ENCODE data around the gene VSIG10. TPM values are rescaled to one million over a fixed set of nuclear protein-coding genes. Genes with fewer than 3 reads are reported as not detected.

VSIG10 gene
- total RNA-seq, 1 donor from 2014 or later: 2.4 TPM

- no peak overlapping the region for H3K4me3 Mint-ChIP-seq
- H3K9me3 Mint-ChIP-seq: no peaks in the 10 kb centered on the region
- H3K27me3 Mint-ChIP-seq: no peaks in the 10 kb centered on the region
- DNase-seq (no peak), ATAC-seq (ENCODE audit: low read depth) (no peak)
- H3K36me3 Mint-ChIP-seq (ENCODE audit: low read depth): no peaks in the 10 kb centered on the region
- H3K4me1 Mint-ChIP-seq: peaks cover 2% of the 10 kb centered on the region
- intact Hi-C loops (cut with micrococcal nuclease): loop anchor here (5.0 kb wide), 1 partner anchor 62 kb away; the partner anchor contains the start of gene WSB2
- TF ChIP-seq CTCF (IDR thresholded peaks at IDR 0.05): no peak
- no peak overlapping the region for H3K27ac Mint-ChIP-seq
- ChIA-PET CTCF (no interaction called here), POLR2A (interaction anchor here (0.7 to 1.1 kb wide), 2 partner anchors 10 to 12 kb away, joined by 4 to 5 read pairs; partner anchors contain the start of gene PEBP1)
These were observed 20.6 kb upstream of the VSIG10 start for GRCh38 chr12:118124333-118124874.

GRCh38 chr12:118122264-118122663 is 18.5 kb upstream of the VSIG10 start:
- no peak for TF ChIP-seq CTCF (IDR thresholded peaks at IDR 0.05)
- no peak for ATAC-seq (ENCODE audit: low read depth)
- Mint-ChIP-seq H3K4me3 (no peak overlapping the region), H3K36me3 (ENCODE audit: low read depth) (no peaks in the 10 kb centered on the region), H3K27me3 (no peaks in the 10 kb centered on the region), H3K9me3 (no peaks in the 10 kb centered on the region), H3K27ac (no peak overlapping the region), H3K4me1 (peaks cover 2% of the 10 kb centered on the region)
- no peak for DNase-seq
- ChIA-PET CTCF (interaction anchor here (1.1 to 3.0 kb wide), 2 partner anchors 31 to 254 kb away, joined by 3 to 31 read pairs; partner anchors contain the start of gene SUDS3), POLR2A (no interaction called here)
- intact Hi-C loops (cut with micrococcal nuclease): loop anchor here (5.0 kb wide), 1 partner anchor 60 kb away; the partner anchor contains the start of gene WSB2

DNA sequence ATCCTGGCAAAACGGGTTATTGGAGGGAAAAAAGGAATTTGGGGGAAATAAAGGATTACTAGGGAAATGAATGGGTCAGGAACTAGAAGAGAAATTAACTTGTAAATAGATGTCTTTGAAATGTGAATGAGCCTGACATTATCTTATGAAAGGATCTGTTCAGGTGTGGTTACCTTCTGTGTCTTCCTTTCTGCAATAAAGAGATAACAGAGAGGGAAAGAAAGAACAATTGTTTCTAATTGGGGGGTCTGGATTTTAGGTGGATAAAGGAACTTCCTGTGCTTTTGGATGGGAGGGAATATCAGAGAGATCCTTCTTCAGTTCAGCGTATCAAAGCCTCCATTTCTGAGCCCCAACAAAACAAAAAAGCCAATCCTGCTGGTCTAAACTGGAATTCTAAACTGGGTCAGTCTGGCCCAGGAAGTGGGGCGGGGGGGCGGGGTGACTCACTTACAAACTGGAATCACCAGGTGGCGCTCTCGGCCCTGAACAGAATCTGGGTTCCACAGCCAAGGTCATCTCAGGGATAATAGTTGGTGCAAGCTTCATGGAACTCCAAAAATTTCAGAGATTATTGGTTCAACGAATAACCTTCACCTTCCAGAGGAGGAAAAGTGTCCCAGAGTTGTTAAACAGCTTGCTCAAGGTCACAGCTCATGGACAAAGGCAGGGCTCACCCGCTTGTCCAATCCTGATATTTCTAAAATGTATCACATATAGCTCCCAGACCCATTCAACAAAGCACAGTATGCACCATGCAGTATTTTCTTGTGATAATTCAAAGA is 17.0 kb upstream of the VSIG10 start:
- intact Hi-C loops (cut with micrococcal nuclease): loop anchor here (1.0 to 5.0 kb wide), 5 partner anchors 16 to 256 kb away; partner anchors contain the start of genes PEBP1, RFC5, SUDS3 and WSB2
- Mint-ChIP-seq H3K27ac (peak overlapping the region; percentile 46), H3K4me3 (no peak overlapping the region), H3K27me3 (no peaks in the 10 kb centered on the region), H3K36me3 (ENCODE audit: low read depth) (no peaks in the 10 kb centered on the region), H3K9me3 (no peaks in the 10 kb centered on the region), H3K4me1 (peaks cover 2% of the 10 kb centered on the region)
- peak; percentile 37 for DNase-seq
- peak; percentile 61 for ATAC-seq (ENCODE audit: low read depth)
- TF ChIP-seq CTCF (IDR thresholded peaks at IDR 0.05): peak; percentile 77
- CTCF ChIA-PET: interaction anchor here (0.7 to 3.0 kb wide), 13 partner anchors 15 to 916 kb away, joined by 3 to 31 read pairs (median 3); partner anchors contain the start of genes PEBP1 and SUDS3
- POLR2A ChIA-PET: interaction anchor here (0.6 to 1.5 kb wide), 3 partner anchors 15 to 256 kb away, joined by 4 to 12 read pairs (median 4); partner anchors contain the start of genes PEBP1 and SUDS3

GRCh38 chr12:118119449-118119879 is 15.7 kb upstream of the VSIG10 start:
- Mint-ChIP-seq H3K27ac (no peak overlapping the region), H3K36me3 (ENCODE audit: low read depth) (no peaks in the 10 kb centered on the region), H3K9me3 (no peaks in the 10 kb centered on the region), H3K27me3 (no peaks in the 10 kb centered on the region), H3K4me3 (no peak overlapping the region), H3K4me1 (peaks cover 2% of the 10 kb centered on the region)
- no peak for ATAC-seq (ENCODE audit: low read depth)
- intact Hi-C loops (cut with micrococcal nuclease): no loop called here
- ChIA-PET CTCF (interaction anchor here (0.7 to 3.0 kb wide), 2 partner anchors 257 to 918 kb away, joined by 3 to 31 read pairs; partner anchors contain the start of gene SUDS3), POLR2A (interaction anchor here (1.0 kb wide), 1 partner anchor 17 kb away, joined by 3 read pairs; the partner anchor contains the start of gene PEBP1)
- no peak for DNase-seq
- no peak for TF ChIP-seq CTCF (IDR thresholded peaks at IDR 0.05)

DNA sequence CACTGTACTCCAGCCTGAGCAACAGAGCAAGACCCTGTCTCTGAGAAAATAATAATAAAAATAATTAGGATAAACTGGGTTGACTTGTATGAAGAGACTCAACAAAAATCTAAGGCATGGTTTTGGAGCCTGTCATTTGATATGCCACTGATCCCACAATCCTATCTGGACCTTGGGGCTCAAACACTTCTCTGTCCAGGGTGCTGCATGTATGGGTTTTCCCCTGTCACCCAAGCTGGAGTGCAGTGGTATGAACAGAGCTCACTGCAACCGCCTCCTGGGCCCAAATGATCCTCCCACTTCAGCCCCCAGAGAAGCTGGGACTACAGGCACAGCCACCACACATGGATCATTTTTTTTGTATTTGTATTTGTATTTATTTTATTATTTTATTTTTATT is 5.3 kb upstream of the VSIG10 start:
- intact Hi-C loops (cut with micrococcal nuclease): no loop called here
- Mint-ChIP-seq H3K4me1 (peaks cover 5% of the 10 kb centered on the region), H3K27ac (no peak overlapping the region), H3K9me3 (no peaks in the 10 kb centered on the region), H3K27me3 (peaks cover 10% of the 10 kb centered on the region), H3K4me3 (no peak overlapping the region), H3K36me3 (ENCODE audit: low read depth) (no peaks in the 10 kb centered on the region)
- ATAC-seq (ENCODE audit: low read depth) (no peak), DNase-seq (no peak)
- TF ChIP-seq CTCF (IDR thresholded peaks at IDR 0.05): no peak
- ChIA-PET CTCF (no interaction called here), POLR2A (no interaction called here)

All from activated B cell treated with CpG ODN at 0.5 μM for 24 hours (primary cell).